SK-N-SH treated with all-trans-retinoic acid at 6 μM for 48 hours (cell line): Measurements from ENCODE around the gene ING3.

Experiments
- ATAC-seq: fragments of 200-7000 bp; cut with Tn5 transposase; 3 replicates; pipeline ENCODE4 v1.9.1; 2020; ENCODE audit warnings: mild to moderate bottlenecking, moderate library complexity
- ARNTL ChIP-seq: fragments of 450-650 bp; formaldehyde crosslinking; IDR thresholded peaks from 2 replicates; pipeline ENCODE4 v1.5.0; 2020; ENCODE audit warnings: low read depth, mild to moderate bottlenecking, moderate library complexity, borderline replicate concordance
- BACH2 ChIP-seq: fragments of 250-450 bp; sonication (Bioruptor Pico); IDR thresholded peaks from 2 replicates; pipeline ENCODE4 v1.9.0; 2021; ENCODE audit warnings: mild to moderate bottlenecking, borderline replicate concordance
- CREB5 ChIP-seq: fragments of 250-450 bp; sonication (Bioruptor Pico); IDR thresholded peaks from 2 replicates; pipeline ENCODE4 v1.5.1; 2020; ENCODE audit warnings: low read depth, mild to moderate bottlenecking, moderate library complexity
- CSRNP3 ChIP-seq: fragments of 250-450 bp; sonication (Bioruptor Pico); IDR thresholded peaks from 2 replicates; pipeline ENCODE4 v1.5.1; 2021; ENCODE audit warnings: mild to moderate bottlenecking, moderate library complexity
- ESRRG ChIP-seq: fragments of 250-450 bp; sonication (Bioruptor Pico); IDR thresholded peaks from 2 replicates; pipeline ENCODE4 v1.6.1; 2021; ENCODE audit warnings: mild to moderate bottlenecking
- GLIS3 ChIP-seq: fragments of 250-450 bp; sonication (Bioruptor Pico); IDR thresholded peaks from 2 replicates; pipeline ENCODE4 v1.5.0; 2020; ENCODE audit warnings: mild to moderate bottlenecking, moderate library complexity
- ISL1 ChIP-seq: fragments of 250-450 bp; sonication (Bioruptor Pico); IDR thresholded peaks from 2 replicates; pipeline ENCODE4 v2.1.2; 2022; ENCODE audit warnings: mild to moderate bottlenecking, moderate library complexity
- OSR1 ChIP-seq: fragments of 250-450 bp; sonication (Bioruptor Pico); IDR thresholded peaks from 2 replicates; pipeline ENCODE4 v1.8.0; 2022; ENCODE audit warnings: moderate library complexity, mild to moderate bottlenecking, inconsistent platforms
- PATZ1 ChIP-seq: fragments of 250-450 bp; sonication (Bioruptor Pico); IDR thresholded peaks from 2 replicates; pipeline ENCODE4 v1.8.0; 2020; ENCODE audit warnings: mild to moderate bottlenecking, moderate library complexity, borderline replicate concordance
- PPARA ChIP-seq: fragments of 250-450 bp; sonication (Bioruptor Pico); IDR thresholded peaks from 2 replicates; pipeline ENCODE4 v1.5.0; 2020; ENCODE audit warnings: mild to moderate bottlenecking, borderline replicate concordance
- RARB ChIP-seq: fragments of 250-450 bp; sonication (Bioruptor Pico); IDR thresholded peaks from 2 replicates; pipeline ENCODE4 v1.8.0; 2021; ENCODE audit warnings: mild to moderate bottlenecking, moderate library complexity
- SNAI2 ChIP-seq: fragments of 250-450 bp; sonication (Bioruptor Pico); IDR thresholded peaks from 2 replicates; pipeline ENCODE4 v1.5.0; 2020; ENCODE audit warnings: mild to moderate bottlenecking, moderate library complexity
- TCF4 ChIP-seq: fragments of 250-450 bp; sonication (Bioruptor Pico); IDR thresholded peaks from 2 replicates; pipeline ENCODE4 v1.8.0; 2021; ENCODE audit warnings: mild to moderate bottlenecking, moderate library complexity, borderline replicate concordance
- TOX ChIP-seq: fragments of 250-450 bp; sonication (Bioruptor Pico); IDR thresholded peaks from 2 replicates; pipeline ENCODE4 v1.8.0; 2021; ENCODE audit warnings: mild to moderate bottlenecking, moderate library complexity, borderline replicate concordance
- TSHZ2 ChIP-seq: fragments of 250-450 bp; sonication (Bioruptor Pico); IDR thresholded peaks from 2 replicates; pipeline ENCODE4 v1.5.0; 2020; ENCODE audit warnings: mild to moderate bottlenecking, moderate library complexity
- ZC3H10 ChIP-seq: fragments of 250-450 bp; sonication (Bioruptor Pico); IDR thresholded peaks from 2 replicates; pipeline ENCODE4 v1.5.1; 2021; ENCODE audit warnings: mild to moderate bottlenecking, moderate library complexity
- ZFP3 ChIP-seq: fragments of 250-450 bp; sonication (Bioruptor Pico); IDR thresholded peaks from 2 replicates; pipeline ENCODE4 v1.5.0; 2020; ENCODE audit warnings: mild to moderate bottlenecking, moderate library complexity
- ZFP30 ChIP-seq: fragments of 450-650 bp; formaldehyde crosslinking; IDR thresholded peaks from 2 replicates; pipeline ENCODE4 v1.5.0; 2022; ENCODE audit warnings: mild to moderate bottlenecking, moderate library complexity
- ZNF565 ChIP-seq: fragments of 450-650 bp; formaldehyde crosslinking; conservative IDR thresholded peaks from 2 replicates; pipeline ENCODE4 v1.5.0; 2020; ENCODE audit warnings: low read depth, mild to moderate bottlenecking, moderate library complexity
- ZNF70 ChIP-seq: fragments of 450-650 bp; formaldehyde crosslinking; IDR thresholded peaks from 2 replicates; pipeline ENCODE4 v1.5.0; 2020; ENCODE audit warnings: mild to moderate bottlenecking, moderate library complexity
- ZNF8 ChIP-seq: fragments of 450-650 bp; formaldehyde crosslinking; IDR thresholded peaks from 2 replicates; pipeline ENCODE4 v1.5.0; 2020; ENCODE audit warnings: mild to moderate bottlenecking, moderate library complexity

Gene ING3

GRCh38 chr7:120955577-120956149 lies 5.1 kb downstream of the ING3 start:
- ATAC-seq: no peak

GRCh38 chr7:120959929-120960484 lies 9.4 kb downstream of the ING3 start:
- no peak for TF ChIP-seq ISL1
- TF ChIP-seq ZC3H10 (CRISPR knock-in tag): no peak
- no peak for TF ChIP-seq PPARA
- no peak for TF ChIP-seq TOX (CRISPR knock-in tag)
- no peak for TF ChIP-seq GLIS3
- no peak for TF ChIP-seq RARB (CRISPR knock-in tag)
- TF ChIP-seq CREB5 (CRISPR knock-in tag): no peak
- no peak for TF ChIP-seq ZFP3 (CRISPR knock-in tag)
- no peak for TF ChIP-seq ARNTL (CRISPR knock-in tag)
- TF ChIP-seq ZFP30 (CRISPR knock-in tag): no peak
- TF ChIP-seq OSR1 (CRISPR knock-in tag): no peak
- TF ChIP-seq TCF4 (CRISPR knock-in tag): no peak
- no peak for TF ChIP-seq ZNF565 (CRISPR knock-in tag)
- TF ChIP-seq ZNF8 (CRISPR knock-in tag): no peak
- no peak for TF ChIP-seq ESRRG (CRISPR knock-in tag)
- no peak for TF ChIP-seq TSHZ2 (CRISPR knock-in tag)
- TF ChIP-seq PATZ1: no peak
- no peak for TF ChIP-seq ZNF70
- TF ChIP-seq BACH2 (CRISPR knock-in tag): no peak

More at GRCh38 chr7:120955577-120956149, 5.1 kb downstream of the ING3 start:
- no peak for TF ChIP-seq ZC3H10 (CRISPR knock-in tag)
- no peak for TF ChIP-seq ZNF8 (CRISPR knock-in tag)
- TF ChIP-seq, all 23 proteins: peak for 0

GRCh38 chr7:120960714-120961113 lies 10.1 kb downstream of the ING3 start:
- TF ChIP-seq SNAI2 (CRISPR knock-in tag): no peak
- no peak for TF ChIP-seq CSRNP3
- no peak for TF ChIP-seq TCF4 (CRISPR knock-in tag)
- no peak for TF ChIP-seq ZNF565 (CRISPR knock-in tag)
- no peak for TF ChIP-seq TOX (CRISPR knock-in tag)
- no peak for TF ChIP-seq PPARA
- TF ChIP-seq ZC3H10 (CRISPR knock-in tag): no peak
- TF ChIP-seq CREB5 (CRISPR knock-in tag): no peak
- no peak for TF ChIP-seq TSHZ2 (CRISPR knock-in tag)
- TF ChIP-seq ARNTL (CRISPR knock-in tag): no peak
- TF ChIP-seq BACH2 (CRISPR knock-in tag): no peak
- no peak for ATAC-seq

More at GRCh38 chr7:120959929-120960484, 9.4 kb downstream of the ING3 start:
- no peak for ATAC-seq
